Hematopoietic multipotent progenitor cell treated with erythropoietin and hydrocortisone succinate and interleukin-3 and kit ligand, for 4 days (in vitro differentiated cells): Measurements from ENCODE around the gene NOCT.
"Not testable (repeated sequence)": the region's sequence is repeated elsewhere in the genome, so short reads cannot be mapped to it uniquely, and the experiment has no call there.

Source experiments
- DNase-seq: peaks from one replicate; pipeline ENCODE4 v3.0.0-alpha.2; 2015

NOCT gene

GRCh38 chr4:139015269-139015947 lies at the start of gene NOCT:
NOCT (plus strand) TSS chr4:139015781; CDS start chr4:139015982, 201 bp downstream.
- DNase-seq = peak; percentile 96

- no peak for DNase-seq
These were observed 48.3 kb upstream of the NOCT start for GRCh38 chr4:138967313-138967712.

GRCh38 chr4:138972956-138973801 lies 42.4 kb upstream of the NOCT start:
- no peak for DNase-seq

- no peak for DNase-seq
These were observed 40.4 kb upstream of the NOCT start for GRCh38 chr4:138975225-138975624.

- no peak for DNase-seq
These were observed 39.1 kb upstream of the NOCT start for GRCh38 chr4:138976526-138976925.

- DNase-seq = no peak
These were observed 38.1 kb upstream of the NOCT start for GRCh38 chr4:138977524-138977923.

GRCh38 chr4:138978028-138978585 lies 37.5 kb upstream of the NOCT start:
- DNase-seq = no peak

- DNase-seq = no peak
These were observed 37.0 kb upstream of the NOCT start for GRCh38 chr4:138978600-138978999.

GRCh38 chr4:138979742-138980141 lies 35.8 kb upstream of the NOCT start:
- DNase-seq = no peak

- DNase-seq = peak; percentile 57
These were observed 33.6 kb upstream of the NOCT start for GRCh38 chr4:138981930-138982390.

GRCh38 chr4:138982754-138983153 lies 32.8 kb upstream of the NOCT start:
- no peak for DNase-seq

- DNase-seq = no peak
These were observed 31.9 kb upstream of the NOCT start for GRCh38 chr4:138983690-138984089.

- no peak for DNase-seq
These were observed 30.9 kb upstream of the NOCT start for GRCh38 chr4:138984647-138985046.

GRCh38 chr4:138992676-138993075 lies 22.9 kb upstream of the NOCT start:
- no peak for DNase-seq

GRCh38 chr4:138996090-138996489 lies 19.5 kb upstream of the NOCT start:
- no peak for DNase-seq

- DNase-seq = no peak
These were observed 15.9 kb upstream of the NOCT start for GRCh38 chr4:138999666-139000065.

- not testable (repeated sequence) for DNase-seq
These were observed 15.4 kb upstream of the NOCT start for GRCh38 chr4:139000134-139000533.

GRCh38 chr4:139001430-139001829 lies 14.2 kb upstream of the NOCT start:
- peak; percentile 30 for DNase-seq

GRCh38 chr4:139003668-139004067 lies 11.9 kb upstream of the NOCT start:
- DNase-seq = not testable (repeated sequence)

GRCh38 chr4:139005774-139006173 lies 9.8 kb upstream of the NOCT start:
- no peak for DNase-seq

- no peak for DNase-seq
These were observed 7.9 kb upstream of the NOCT start for GRCh38 chr4:139007640-139008039.

GRCh38 chr4:139008278-139008677 lies 7.3 kb upstream of the NOCT start:
- DNase-seq = not testable (repeated sequence)

GRCh38 chr4:139009702-139010101 lies 5.9 kb upstream of the NOCT start:
- DNase-seq = no peak
